Measurements from ENCODE around the gene MIDN.

The MIDN gene

DNA sequence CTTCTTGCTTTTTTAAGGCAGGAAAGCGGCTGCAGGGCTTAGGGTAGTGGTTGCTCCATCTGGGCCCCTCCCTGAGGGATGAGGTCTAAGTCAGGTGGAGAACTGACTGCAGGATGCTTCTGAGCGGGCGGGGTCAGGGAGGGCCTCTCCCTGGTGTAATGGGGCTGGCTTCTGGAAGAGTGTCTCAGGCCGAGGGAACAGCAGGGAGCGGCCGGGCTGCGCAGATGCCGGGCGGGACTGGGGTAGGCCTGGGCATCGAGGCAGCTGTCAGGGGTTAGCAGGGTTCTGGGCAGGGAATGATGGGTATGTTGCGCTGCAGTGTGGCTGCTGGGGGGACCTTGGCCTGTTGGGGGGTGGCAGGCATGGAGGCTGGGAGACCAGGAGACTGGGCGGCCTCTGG is 29.7 kb downstream of the MIDN start:
- in situ Hi-C loops (cut with MboI; ENCODE audit: low pct_unique_long_range_greater_than_20kb, low sequenced_read_pairs, unreplicated experiment), result loop anchor here (25.0 kb wide), 1 partner anchor 109 kb away; the partner anchor contains the start of gene NDUFS7
- TF ChIP-seq, protein P1, sequence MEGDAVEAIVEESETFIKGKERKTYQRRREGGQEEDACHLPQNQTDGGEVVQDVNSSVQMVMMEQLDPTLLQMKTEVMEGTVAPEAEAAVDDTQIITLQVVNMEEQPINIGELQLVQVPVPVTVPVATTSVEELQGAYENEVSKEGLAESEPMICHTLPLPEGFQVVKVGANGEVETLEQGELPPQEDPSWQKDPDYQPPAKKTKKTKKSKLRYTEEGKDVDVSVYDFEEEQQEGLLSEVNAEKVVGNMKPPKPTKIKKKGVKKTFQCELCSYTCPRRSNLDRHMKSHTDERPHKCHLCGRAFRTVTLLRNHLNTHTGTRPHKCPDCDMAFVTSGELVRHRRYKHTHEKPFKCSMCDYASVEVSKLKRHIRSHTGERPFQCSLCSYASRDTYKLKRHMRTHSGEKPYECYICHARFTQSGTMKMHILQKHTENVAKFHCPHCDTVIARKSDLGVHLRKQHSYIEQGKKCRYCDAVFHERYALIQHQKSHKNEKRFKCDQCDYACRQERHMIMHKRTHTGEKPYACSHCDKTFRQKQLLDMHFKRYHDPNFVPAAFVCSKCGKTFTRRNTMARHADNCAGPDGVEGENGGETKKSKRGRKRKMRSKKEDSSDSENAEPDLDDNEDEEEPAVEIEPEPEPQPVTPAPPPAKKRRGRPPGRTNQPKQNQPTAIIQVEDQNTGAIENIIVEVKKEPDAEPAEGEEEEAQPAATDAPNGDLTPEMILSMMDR (IDR thresholded peaks at IDR 0.05; ENCODE audit: extremely low read depth, insufficient read depth, missing control alignments), result no peak
- no peak for DNase-seq (ENCODE audit: low spot score)

DNA sequence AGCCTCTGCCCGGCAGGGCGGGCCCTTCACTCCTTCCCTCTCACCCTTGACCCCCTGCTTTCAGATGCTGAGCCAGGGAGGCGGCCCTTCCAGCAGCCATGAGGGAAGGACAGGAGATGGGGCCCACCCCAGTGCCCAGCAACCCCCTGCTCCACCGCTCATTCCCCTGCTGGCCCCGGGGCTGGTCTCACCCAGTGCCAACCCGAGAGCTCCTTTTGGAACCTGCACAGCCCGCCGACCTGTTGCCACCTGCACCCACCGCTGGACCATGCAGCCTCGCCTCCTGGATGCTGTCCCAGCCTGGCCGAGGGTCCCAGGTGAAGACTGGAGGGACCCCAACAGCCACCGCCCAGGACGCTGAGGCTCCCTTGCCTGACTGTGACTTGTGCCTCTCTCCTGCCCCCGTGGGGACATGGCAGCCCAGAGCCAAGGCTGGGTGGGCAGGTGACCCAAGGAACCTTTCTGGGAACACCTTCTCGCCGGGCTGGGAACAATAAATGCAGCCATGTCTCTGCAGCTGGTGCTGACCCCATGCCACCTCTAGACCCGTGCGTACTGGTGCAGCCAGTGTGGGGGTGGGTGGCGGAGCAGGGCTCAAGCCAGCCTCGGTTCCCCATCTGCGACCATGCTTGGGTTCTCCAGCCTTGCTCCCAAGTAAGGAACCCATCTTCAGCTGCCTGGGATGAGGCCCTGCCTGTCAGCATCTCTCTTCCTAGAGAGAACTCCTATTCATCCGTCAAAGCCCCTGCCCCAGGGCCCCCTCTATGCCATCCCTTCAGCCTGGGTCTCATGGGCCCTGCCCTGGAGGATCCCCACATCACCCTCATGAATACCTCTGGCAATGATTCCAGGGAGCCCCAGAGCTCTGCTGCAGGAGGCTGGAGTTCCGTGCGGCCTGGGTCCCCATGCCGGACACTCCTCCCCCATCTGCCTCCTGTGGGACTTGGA is 30.6 kb downstream of the MIDN start:
- DNase-seq (ENCODE audit: low spot score), result no peak
- in situ Hi-C loops (cut with MboI; ENCODE audit: low pct_unique_long_range_greater_than_20kb, low sequenced_read_pairs, unreplicated experiment), result loop anchor here (25.0 kb wide), 1 partner anchor 108 kb away; the partner anchor contains the start of gene NDUFS7

DNA sequence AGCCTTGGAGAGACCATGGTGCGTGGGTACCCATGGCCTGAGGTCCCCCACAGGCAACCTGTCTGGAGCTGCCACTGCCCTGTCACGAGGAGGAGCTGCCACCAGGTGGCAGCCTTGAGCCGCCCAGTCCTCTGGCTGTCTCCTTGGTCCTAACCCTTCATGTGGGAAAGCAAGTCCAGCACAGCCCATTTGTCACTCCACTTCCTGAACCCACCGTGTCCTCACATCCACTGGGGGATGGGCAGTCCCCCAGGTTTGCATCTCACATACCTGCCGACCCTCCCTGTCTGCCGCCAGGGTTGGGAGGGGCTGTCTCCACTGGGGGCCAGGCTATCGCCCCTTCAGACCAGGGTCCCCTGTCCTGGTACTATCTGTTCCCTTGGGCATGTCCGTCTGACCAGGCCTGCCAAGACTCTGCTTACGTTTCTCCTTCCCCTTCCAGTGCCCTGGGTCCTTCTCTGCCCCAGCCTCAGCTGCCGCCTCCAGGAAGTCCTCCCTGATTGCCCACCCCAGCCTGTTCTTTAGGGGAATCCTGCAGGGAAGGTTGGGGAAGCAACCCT is 31.5 kb downstream of the MIDN start:
- TF ChIP-seq, protein P1 (IDR thresholded peaks at IDR 0.05; ENCODE audit: extremely low read depth, insufficient read depth, missing control alignments), result peak; percentile 98
- in situ Hi-C loops (cut with MboI; ENCODE audit: low pct_unique_long_range_greater_than_20kb, low sequenced_read_pairs, unreplicated experiment), result loop anchor here (25.0 kb wide), 1 partner anchor 107 kb away; the partner anchor contains the start of gene NDUFS7
- peak; percentile 94 for DNase-seq (ENCODE audit: low spot score)

More for the DNA sequence above, 30.6 kb downstream of the MIDN start:
- TF ChIP-seq, protein P1 (IDR thresholded peaks at IDR 0.05; ENCODE audit: extremely low read depth, insufficient read depth, missing control alignments), result no peak

DNA sequence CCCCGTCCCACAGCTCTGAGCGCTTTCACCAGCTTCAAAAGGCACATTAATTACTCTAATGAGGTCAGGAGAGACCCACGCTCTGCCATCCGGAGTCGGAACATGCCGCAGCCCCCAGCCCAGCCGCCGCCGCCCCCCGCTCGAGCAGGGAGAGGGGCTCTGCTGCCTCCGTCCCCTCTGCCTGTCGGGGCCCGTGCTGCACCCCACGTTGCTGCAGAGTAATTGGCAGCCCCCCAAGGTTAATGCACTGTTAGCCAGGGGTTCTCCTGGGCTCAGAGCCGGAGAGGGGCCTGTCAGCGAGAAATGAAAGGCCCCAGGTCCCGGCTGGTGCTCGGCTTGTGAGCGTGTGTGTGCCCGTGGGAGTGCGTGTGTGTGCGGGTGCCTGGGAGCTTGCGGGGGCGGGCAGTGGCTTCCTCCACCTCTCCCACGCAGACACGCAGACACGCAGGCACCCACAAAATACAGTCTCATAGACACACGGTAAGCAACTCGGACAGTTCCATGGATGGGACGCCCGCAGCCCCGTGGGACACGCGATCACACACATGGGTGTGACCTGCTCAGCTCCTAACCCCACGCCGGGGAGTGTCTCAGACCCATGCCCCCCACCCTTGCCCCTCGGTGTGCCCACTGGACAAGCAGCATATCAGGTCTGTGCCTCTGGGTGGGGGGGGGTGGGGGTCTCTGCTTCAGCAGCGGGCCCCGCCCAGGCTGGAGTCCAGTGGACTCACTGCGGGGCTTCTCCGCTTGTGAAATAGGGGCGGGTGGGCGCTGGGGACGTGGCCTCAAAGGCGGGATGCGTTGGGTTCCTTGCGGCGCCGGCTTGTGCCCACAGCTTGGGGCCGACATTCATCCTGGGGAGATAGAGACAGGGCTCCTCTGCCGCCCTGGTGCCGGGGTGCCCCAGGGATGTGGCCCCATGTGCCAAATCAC is 32.5 kb downstream of the MIDN start:
- TF ChIP-seq, protein P1 (IDR thresholded peaks at IDR 0.05; ENCODE audit: extremely low read depth, insufficient read depth, missing control alignments), result no peak
- in situ Hi-C loops (cut with MboI; ENCODE audit: low pct_unique_long_range_greater_than_20kb, low sequenced_read_pairs, unreplicated experiment), result loop anchor here (25.0 kb wide), 1 partner anchor 106 kb away; the partner anchor contains the start of gene NDUFS7
- no peak for DNase-seq (ENCODE audit: low spot score)

DNA sequence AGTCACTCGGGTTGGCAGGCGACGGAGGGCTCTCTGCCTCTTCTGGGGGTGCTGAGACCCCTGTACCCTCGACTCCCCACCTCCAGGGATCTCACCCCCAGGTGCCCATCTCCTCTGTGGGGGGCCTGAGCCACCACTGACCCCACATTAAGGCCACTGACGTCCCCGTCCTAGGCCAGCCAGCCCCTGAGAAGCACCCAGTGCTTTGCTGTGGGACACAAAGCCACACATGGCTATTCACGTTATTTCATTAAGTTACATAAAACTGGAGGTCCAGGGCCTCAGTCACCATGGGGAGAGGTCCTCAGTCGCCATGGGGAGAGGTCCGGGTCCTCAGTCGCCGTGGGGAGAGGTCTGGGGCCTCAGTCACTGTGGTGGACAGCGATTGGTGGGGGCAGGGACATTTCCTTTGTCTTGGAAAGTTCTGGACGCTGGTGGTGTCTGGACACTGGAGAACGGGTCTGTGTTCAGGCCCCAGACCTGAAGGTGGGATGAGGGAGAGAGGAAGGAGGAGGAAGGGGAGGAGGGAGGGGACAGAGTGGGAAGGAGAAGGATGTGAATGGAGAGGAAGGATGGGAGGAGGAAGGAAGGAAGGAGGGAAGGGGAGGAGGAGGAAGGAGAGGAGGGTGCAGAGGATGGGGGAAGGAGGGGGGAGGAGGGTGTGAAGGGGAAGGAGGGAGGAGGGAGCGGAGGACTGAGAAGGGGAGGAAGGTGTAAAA is 33.3 kb downstream of the MIDN start:
- no peak for DNase-seq (ENCODE audit: low spot score)
- in situ Hi-C loops (cut with MboI; ENCODE audit: low pct_unique_long_range_greater_than_20kb, low sequenced_read_pairs, unreplicated experiment), result loop anchor here (25.0 kb wide), 1 partner anchor 106 kb away; the partner anchor contains the start of gene NDUFS7
- TF ChIP-seq, protein P1 (IDR thresholded peaks at IDR 0.05; ENCODE audit: extremely low read depth, insufficient read depth, missing control alignments), result no peak
